K562 (cell line): ENCODE measurements around the gene DHDDS. TPM values are rescaled to one million over a fixed set of nuclear protein-coding genes. Genes with fewer than 3 reads are reported as not detected.

Experiments
- BMI1 ChIP-seq: fragments of 150-350 bp; IDR thresholded peaks from 2 replicates; pipeline ENCODE4 v1.6.1; 2014; ENCODE audit warnings: low read length
- BRD9 ChIP-seq: fragments of 450-650 bp; IDR thresholded peaks from 2 replicates; pipeline ENCODE4 v1.6.1; 2018; ENCODE audit warnings: low read depth; ENCODE audit not compliant: partially characterized antibody
- FIP1L1 ChIP-seq: fragments of 200-400 bp; formaldehyde crosslinking; IDR thresholded peaks from 2 replicates; pipeline ENCODE4 v1.6.1; 2018; ENCODE audit warnings: mild to moderate bottlenecking, low read depth, low read length; ENCODE audit not compliant: poor library complexity, severe bottlenecking
- FOXJ3 ChIP-seq: sonication (generic); formaldehyde crosslinking; IDR thresholded peaks from 2 replicates; pipeline ENCODE4 v1.4.0; 2020; ENCODE audit warnings: mild to moderate bottlenecking, missing genetic modification reagents
- HCFC1 ChIP-seq: IDR thresholded peaks from 2 replicates; pipeline ENCODE4 v1.6.1; 2012; ENCODE audit warnings: low read depth, low read length, improper control_type of control experiment
- ILF3 ChIP-seq: fragments of 450-650 bp; IDR thresholded peaks from 2 replicates; pipeline ENCODE4 v1.6.1; 2018; ENCODE audit warnings: antibody characterized with exemption, mild to moderate bottlenecking, moderate library complexity, borderline replicate concordance
- MCM5 ChIP-seq: fragments of 450-650 bp; IDR thresholded peaks from 2 replicates; pipeline ENCODE4 v1.6.1; 2016; ENCODE audit warnings: low read depth
- NFIX ChIP-seq: fragments of 250-450 bp; sonication (Bioruptor Pico); IDR thresholded peaks from 2 replicates; pipeline ENCODE4 v1.4.0; 2020; ENCODE audit warnings: low read depth, mild to moderate bottlenecking, moderate library complexity
- NR3C1 ChIP-seq: sonication (generic); formaldehyde crosslinking; IDR thresholded peaks from 2 replicates; pipeline ENCODE4 v1.8.1; 2022; ENCODE audit warnings: missing genetic modification reagents
- PHF20 ChIP-seq: fragments of 450-650 bp; IDR thresholded peaks from 2 replicates; pipeline ENCODE4 v1.6.1; 2018; ENCODE audit not compliant: partially characterized antibody
- SMARCA5 ChIP-seq: fragments of 450-650 bp; IDR thresholded peaks from 2 replicates; pipeline ENCODE4 v1.6.1; 2016
- TRIM28 ChIP-seq: fragments of 450-650 bp; IDR thresholded peaks from 2 replicates; pipeline ENCODE4 v1.6.1; 2017
- ZC3H8 ChIP-seq: fragments of 450-650 bp; IDR thresholded peaks from 2 replicates; pipeline ENCODE4 v1.6.1; 2017
- ZKSCAN8 ChIP-seq: fragments of 200-800 bp; sonication (Bioruptor generic); IDR thresholded peaks from 2 replicates; pipeline ENCODE4 v1.6.1; 2016; ENCODE audit warnings: missing genetic modification characterization, missing compliant biosample characterization
- ZNF707 ChIP-seq: fragments of 250-450 bp; sonication (Bioruptor Pico); conservative IDR thresholded peaks from 2 replicates; pipeline ENCODE4 v1.8.0; 2022; ENCODE audit warnings: inconsistent platforms, mild to moderate bottlenecking, moderate library complexity
- polyA plus RNA-seq, 8 experiments: library from polyadenylated mRNA; depleted of rRNA in 4 of 8; stranded (reverse) in 5 of 8; unstranded in 3 of 8; fragments of >200 nt; fragmentation: Nextera tagmentation in 2 of 8; fragmentation: Illumina TruSeq in 1 of 8; extraction: Ambion mirVana in 2 of 8; extraction: Trizol in 1 of 8; gene quantifications; 2 replicates each; pipeline versions ENCODE4 v1.2.1 to v1.2.3, GENCODE V29; 2011 to 2014; ENCODE audit warnings: inconsistent platforms in 1 of 8, missing spikeins in 1 of 8
- total RNA-seq, 7 experiments: library from RNA; depleted of rRNA in 6 of 7; stranded (reverse); fragments of >200 nt in 6 of 7; fragmentation: Illumina TruSeq in 2 of 7; extraction: Trizol in 2 of 7; gene quantifications; 2 replicates each; pipeline versions ENCODE4 v1.2.1 to v1.2.3, GENCODE V29; 2011 to 2021; ENCODE audit warnings: low replicate concordance in 1 of 7
- TF ChIP-seq, protein P1 (sequence below), 2 experiments: fragments of 450-650 bp; IDR thresholded peaks; 2 replicates each; pipeline ENCODE4 v1.6.1; 2018; ENCODE audit warnings: mild to moderate bottlenecking in 2 of 2, low read depth in 1 of 2; ENCODE audit not compliant: partially characterized antibody in 2 of 2
- TF ChIP-seq, protein P2 (sequence below): fragments of 250-450 bp; sonication (Bioruptor Pico); IDR thresholded peaks from 2 replicates; pipeline ENCODE4 v1.5.0; 2020; ENCODE audit warnings: mild to moderate bottlenecking, borderline replicate concordance
- TF ChIP-seq, protein P3 (sequence below): sonication (generic); IDR thresholded peaks from 2 replicates; pipeline ENCODE4 v1.6.1; 2016
- TF ChIP-seq, protein P4 (sequence below): fragments of 250-450 bp; sonication (Bioruptor Pico); IDR thresholded peaks from 2 replicates; pipeline ENCODE4 v1.4.0; 2020
- TF ChIP-seq, protein P5 (sequence below): fragments of 450-650 bp; IDR thresholded peaks from 2 replicates; pipeline ENCODE4 v1.6.1; 2016

DHDDS gene
- total and polyA plus RNA-seq, 9 of the 15 experiments (the other 6 are each of a cell fraction or from before 2014, with no cell fraction given), result 33.3 to 55.0 (median 44.3) TPM

DNA sequence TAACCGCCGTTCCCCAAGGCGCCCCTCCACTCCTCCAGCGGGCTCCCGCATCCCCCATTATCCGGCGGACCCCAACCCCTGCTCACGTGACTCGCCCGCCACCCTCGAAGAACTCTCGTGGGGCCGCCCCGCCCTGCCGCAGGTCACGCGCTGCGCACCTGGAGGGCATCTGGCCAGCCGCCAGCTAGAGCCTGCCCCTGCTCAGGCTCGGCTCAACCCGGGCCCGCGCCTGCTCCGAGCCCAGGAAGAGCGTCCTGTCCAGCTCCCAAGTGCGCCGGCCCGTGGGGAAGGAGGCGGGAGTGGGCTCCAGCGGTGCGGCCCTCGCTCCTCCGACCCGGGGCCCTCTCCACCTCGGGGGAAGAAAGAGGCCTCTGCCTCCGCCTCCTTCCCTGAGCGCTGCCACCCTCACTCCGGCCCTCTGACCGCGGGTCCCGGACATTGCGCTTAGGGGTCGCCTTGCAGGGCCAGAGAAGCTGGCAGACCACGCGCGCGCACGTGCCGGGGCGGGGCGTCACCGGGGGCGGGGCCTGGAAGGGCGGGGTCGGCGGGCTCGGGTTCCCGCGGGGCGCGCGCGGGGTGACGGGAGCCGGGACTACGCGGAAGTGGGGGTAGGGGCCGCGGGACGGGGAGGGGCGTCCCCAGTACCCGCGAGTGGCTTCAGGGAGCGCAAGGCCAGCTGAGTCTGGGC is 68.5 kb downstream of the DHDDS start (continued):
- TF ChIP-seq, protein P1, sequence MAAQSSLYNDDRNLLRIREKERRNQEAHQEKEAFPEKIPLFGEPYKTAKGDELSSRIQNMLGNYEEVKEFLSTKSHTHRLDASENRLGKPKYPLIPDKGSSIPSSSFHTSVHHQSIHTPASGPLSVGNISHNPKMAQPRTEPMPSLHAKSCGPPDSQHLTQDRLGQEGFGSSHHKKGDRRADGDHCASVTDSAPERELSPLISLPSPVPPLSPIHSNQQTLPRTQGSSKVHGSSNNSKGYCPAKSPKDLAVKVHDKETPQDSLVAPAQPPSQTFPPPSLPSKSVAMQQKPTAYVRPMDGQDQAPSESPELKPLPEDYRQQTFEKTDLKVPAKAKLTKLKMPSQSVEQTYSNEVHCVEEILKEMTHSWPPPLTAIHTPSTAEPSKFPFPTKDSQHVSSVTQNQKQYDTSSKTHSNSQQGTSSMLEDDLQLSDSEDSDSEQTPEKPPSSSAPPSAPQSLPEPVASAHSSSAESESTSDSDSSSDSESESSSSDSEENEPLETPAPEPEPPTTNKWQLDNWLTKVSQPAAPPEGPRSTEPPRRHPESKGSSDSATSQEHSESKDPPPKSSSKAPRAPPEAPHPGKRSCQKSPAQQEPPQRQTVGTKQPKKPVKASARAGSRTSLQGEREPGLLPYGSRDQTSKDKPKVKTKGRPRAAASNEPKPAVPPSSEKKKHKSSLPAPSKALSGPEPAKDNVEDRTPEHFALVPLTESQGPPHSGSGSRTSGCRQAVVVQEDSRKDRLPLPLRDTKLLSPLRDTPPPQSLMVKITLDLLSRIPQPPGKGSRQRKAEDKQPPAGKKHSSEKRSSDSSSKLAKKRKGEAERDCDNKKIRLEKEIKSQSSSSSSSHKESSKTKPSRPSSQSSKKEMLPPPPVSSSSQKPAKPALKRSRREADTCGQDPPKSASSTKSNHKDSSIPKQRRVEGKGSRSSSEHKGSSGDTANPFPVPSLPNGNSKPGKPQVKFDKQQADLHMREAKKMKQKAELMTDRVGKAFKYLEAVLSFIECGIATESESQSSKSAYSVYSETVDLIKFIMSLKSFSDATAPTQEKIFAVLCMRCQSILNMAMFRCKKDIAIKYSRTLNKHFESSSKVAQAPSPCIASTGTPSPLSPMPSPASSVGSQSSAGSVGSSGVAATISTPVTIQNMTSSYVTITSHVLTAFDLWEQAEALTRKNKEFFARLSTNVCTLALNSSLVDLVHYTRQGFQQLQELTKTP (IDR thresholded peaks at IDR 0.05; ENCODE audit: low read depth in 1 of 2, partially characterized antibody in 2 of 2), result no peak
- no peak for TF ChIP-seq PHF20
- TF ChIP-seq TRIM28, result 0 out of 2 replicates have a peak, but pooled peaks have one; percentile 14
- no peak for TF ChIP-seq ZC3H8
- no peak for TF ChIP-seq ZNF707 (CRISPR knock-in tag)
- TF ChIP-seq, protein P2, sequence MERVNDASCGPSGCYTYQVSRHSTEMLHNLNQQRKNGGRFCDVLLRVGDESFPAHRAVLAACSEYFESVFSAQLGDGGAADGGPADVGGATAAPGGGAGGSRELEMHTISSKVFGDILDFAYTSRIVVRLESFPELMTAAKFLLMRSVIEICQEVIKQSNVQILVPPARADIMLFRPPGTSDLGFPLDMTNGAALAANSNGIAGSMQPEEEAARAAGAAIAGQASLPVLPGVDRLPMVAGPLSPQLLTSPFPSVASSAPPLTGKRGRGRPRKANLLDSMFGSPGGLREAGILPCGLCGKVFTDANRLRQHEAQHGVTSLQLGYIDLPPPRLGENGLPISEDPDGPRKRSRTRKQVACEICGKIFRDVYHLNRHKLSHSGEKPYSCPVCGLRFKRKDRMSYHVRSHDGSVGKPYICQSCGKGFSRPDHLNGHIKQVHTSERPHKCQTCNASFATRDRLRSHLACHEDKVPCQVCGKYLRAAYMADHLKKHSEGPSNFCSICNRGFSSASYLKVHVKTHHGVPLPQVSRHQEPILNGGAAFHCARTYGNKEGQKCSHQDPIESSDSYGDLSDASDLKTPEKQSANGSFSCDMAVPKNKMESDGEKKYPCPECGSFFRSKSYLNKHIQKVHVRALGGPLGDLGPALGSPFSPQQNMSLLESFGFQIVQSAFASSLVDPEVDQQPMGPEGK (CRISPR knock-in tag), result no peak; the same call in 1 of the 2 replicates
- no peak for TF ChIP-seq FOXJ3 (CRISPR knock-in tag)
- peak; percentile 66 for TF ChIP-seq BRD9
- peak; percentile 78; the same call in 1 of the 2 replicates for TF ChIP-seq ILF3
- peak; percentile 95 for TF ChIP-seq FIP1L1
- peak; percentile 68; the same call in 1 of the 2 replicates for TF ChIP-seq SMARCA5
- no peak for TF ChIP-seq BMI1
- TF ChIP-seq, protein P3, sequence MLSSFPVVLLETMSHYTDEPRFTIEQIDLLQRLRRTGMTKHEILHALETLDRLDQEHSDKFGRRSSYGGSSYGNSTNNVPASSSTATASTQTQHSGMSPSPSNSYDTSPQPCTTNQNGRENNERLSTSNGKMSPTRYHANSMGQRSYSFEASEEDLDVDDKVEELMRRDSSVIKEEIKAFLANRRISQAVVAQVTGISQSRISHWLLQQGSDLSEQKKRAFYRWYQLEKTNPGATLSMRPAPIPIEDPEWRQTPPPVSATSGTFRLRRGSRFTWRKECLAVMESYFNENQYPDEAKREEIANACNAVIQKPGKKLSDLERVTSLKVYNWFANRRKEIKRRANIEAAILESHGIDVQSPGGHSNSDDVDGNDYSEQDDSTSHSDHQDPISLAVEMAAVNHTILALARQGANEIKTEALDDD, result no peak
- TF ChIP-seq, protein P4, sequence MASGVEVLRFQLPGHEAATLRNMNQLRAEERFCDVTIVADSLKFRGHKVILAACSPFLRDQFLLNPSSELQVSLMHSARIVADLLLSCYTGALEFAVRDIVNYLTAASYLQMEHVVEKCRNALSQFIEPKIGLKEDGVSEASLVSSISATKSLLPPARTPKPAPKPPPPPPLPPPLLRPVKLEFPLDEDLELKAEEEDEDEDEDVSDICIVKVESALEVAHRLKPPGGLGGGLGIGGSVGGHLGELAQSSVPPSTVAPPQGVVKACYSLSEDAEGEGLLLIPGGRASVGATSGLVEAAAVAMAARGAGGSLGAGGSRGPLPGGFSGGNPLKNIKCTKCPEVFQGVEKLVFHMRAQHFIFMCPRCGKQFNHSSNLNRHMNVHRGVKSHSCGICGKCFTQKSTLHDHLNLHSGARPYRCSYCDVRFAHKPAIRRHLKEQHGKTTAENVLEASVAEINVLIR, result no peak
- no peak; the same call in 1 of the 2 replicates for TF ChIP-seq HCFC1
- TF ChIP-seq, protein P5, sequence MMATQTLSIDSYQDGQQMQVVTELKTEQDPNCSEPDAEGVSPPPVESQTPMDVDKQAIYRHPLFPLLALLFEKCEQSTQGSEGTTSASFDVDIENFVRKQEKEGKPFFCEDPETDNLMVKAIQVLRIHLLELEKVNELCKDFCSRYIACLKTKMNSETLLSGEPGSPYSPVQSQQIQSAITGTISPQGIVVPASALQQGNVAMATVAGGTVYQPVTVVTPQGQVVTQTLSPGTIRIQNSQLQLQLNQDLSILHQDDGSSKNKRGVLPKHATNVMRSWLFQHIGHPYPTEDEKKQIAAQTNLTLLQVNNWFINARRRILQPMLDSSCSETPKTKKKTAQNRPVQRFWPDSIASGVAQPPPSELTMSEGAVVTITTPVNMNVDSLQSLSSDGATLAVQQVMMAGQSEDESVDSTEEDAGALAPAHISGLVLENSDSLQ, result no peak
- no peak; the same call in 1 of the 2 replicates for TF ChIP-seq NR3C1 (CRISPR knock-in tag)
- TF ChIP-seq ZKSCAN8 (CRISPR knock-in tag), result no peak
- no peak for TF ChIP-seq MCM5
- peak; percentile 40; the same call in 1 of the 2 replicates for TF ChIP-seq NFIX (CRISPR knock-in tag)
